ENCODE data around the gene AMBRA1.
"Not testable (repeated sequence)": the region's sequence is repeated elsewhere in the genome, so short reads cannot be mapped to it uniquely, and the experiment has no call there.

The AMBRA1 gene

GRCh38 chr11:46533396-46534100, 60.3 kb downstream of the AMBRA1 start:
- DNase-seq: no peak

- DNase-seq: no peak
These were observed 63.8 kb downstream of the AMBRA1 start for GRCh38 chr11:46529928-46530574.

- DNase-seq: peak; percentile 71
These were observed 64.5 kb downstream of the AMBRA1 start for GRCh38 chr11:46529095-46529905.

GRCh38 chr11:46528445-46529094, 65.3 kb downstream of the AMBRA1 start:
- no peak for DNase-seq

- DNase-seq: no peak
These were observed 66.2 kb downstream of the AMBRA1 start for GRCh38 chr11:46527591-46528130.

GRCh38 chr11:46526216-46527215, 67.3 kb downstream of the AMBRA1 start:
- no peak for DNase-seq

- no peak for DNase-seq
These were observed 69.5 kb downstream of the AMBRA1 start for GRCh38 chr11:46524201-46524770.

GRCh38 chr11:46523290-46523689, 70.5 kb downstream of the AMBRA1 start:
- DNase-seq: no peak

GRCh38 chr11:46522682-46523281, 71.0 kb downstream of the AMBRA1 start:
- DNase-seq: no peak

GRCh38 chr11:46521961-46522681, 71.7 kb downstream of the AMBRA1 start:
- DNase-seq: no peak

- no peak for DNase-seq
These were observed 72.7 kb downstream of the AMBRA1 start for GRCh38 chr11:46520971-46521745.

GRCh38 chr11:46519351-46519750, 74.5 kb downstream of the AMBRA1 start:
- no peak for DNase-seq

- DNase-seq: not testable (repeated sequence)
These were observed 74.9 kb downstream of the AMBRA1 start for GRCh38 chr11:46518928-46519327.

GRCh38 chr11:46514370-46514769, 79.5 kb downstream of the AMBRA1 start:
- DNase-seq: no peak

GRCh38 chr11:46513934-46514342, 79.9 kb downstream of the AMBRA1 start:
- DNase-seq: no peak

- no peak for DNase-seq
These were observed 81.5 kb downstream of the AMBRA1 start for GRCh38 chr11:46512261-46512881.

- DNase-seq: no peak
These were observed 82.5 kb downstream of the AMBRA1 start for GRCh38 chr11:46511342-46511741.

GRCh38 chr11:46508360-46508759, 85.5 kb downstream of the AMBRA1 start:
- no peak for DNase-seq

GRCh38 chr11:46506483-46506791, 87.4 kb downstream of the AMBRA1 start:
- DNase-seq: no peak
